Measurements from ENCODE around the gene PSMB7. TPM values are rescaled to one million over a fixed set of nuclear protein-coding genes. Genes with fewer than 3 reads are reported as not detected.

The PSMB7 gene
- total RNA-seq, 4 donors from 2014 or later, result 125 to 226 (median 176) TPM

DNA sequence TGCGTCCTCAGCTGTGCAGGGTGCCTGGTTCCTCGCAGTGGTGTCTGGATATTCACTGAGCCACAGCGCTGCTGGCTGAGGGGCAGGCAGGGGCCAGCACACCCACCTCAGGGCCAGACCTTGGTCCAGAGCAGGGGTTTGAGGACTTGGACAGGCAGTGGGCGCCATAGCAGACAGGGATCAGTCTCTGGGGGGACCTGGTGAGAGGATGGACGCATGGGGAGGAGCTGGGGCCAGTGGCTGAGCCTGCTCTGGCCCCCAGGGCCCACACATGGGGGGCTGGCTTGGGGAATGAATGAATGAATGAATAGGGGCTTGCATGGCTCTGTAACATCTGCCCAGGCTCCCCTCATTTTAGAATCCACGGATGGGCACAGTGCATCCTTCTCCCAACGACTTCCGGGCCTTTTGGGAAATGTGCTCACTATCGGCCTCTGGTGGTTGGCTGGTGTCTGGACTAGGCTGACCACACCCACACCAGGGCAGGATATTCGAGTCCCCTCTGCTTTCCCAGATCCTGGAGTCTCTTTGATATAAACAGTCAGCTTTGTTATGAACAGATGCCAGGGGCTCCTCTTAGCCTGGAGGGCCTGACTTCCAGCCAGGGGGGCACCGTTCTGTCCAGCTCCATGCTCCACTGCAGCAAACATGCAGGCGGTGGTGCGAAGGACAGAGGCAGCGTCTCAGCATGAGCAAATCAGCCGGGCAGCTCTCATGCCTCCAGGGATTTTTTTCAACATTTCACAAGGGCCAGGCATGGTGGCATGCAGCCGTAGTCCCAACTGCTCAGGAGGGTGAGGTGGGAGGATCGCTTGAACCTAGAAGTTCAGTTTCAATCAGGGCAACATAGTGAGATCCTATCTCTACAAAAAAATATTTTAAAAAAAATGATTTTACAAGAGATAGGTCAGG, 94.9 kb downstream of the PSMB7 start:
- H3K27ac ChIP-seq, result no peak overlapping the region
- no peaks in the 10 kb centered on the region for H3K27me3 ChIP-seq
- no peaks in the 10 kb centered on the region for H3K9me3 ChIP-seq
- 66% methylated on average over 17 of the region's 17 CpGs for WGBS
- peaks cover 6% of the 10 kb centered on the region for H3K4me1 ChIP-seq
- no peak for DNase-seq (ENCODE audit: low spot score in 2 of 2)
- TF ChIP-seq, protein P1, sequence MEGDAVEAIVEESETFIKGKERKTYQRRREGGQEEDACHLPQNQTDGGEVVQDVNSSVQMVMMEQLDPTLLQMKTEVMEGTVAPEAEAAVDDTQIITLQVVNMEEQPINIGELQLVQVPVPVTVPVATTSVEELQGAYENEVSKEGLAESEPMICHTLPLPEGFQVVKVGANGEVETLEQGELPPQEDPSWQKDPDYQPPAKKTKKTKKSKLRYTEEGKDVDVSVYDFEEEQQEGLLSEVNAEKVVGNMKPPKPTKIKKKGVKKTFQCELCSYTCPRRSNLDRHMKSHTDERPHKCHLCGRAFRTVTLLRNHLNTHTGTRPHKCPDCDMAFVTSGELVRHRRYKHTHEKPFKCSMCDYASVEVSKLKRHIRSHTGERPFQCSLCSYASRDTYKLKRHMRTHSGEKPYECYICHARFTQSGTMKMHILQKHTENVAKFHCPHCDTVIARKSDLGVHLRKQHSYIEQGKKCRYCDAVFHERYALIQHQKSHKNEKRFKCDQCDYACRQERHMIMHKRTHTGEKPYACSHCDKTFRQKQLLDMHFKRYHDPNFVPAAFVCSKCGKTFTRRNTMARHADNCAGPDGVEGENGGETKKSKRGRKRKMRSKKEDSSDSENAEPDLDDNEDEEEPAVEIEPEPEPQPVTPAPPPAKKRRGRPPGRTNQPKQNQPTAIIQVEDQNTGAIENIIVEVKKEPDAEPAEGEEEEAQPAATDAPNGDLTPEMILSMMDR (IDR thresholded peaks at IDR 0.05), result peak; percentile 75 to 78
- TF ChIP-seq POLR2A (IDR thresholded peaks at IDR 0.05), result no peak
- H3K4me3 ChIP-seq, result no peak overlapping the region
- H3K36me3 ChIP-seq, result peaks cover 35% of the 10 kb centered on the region

DNA sequence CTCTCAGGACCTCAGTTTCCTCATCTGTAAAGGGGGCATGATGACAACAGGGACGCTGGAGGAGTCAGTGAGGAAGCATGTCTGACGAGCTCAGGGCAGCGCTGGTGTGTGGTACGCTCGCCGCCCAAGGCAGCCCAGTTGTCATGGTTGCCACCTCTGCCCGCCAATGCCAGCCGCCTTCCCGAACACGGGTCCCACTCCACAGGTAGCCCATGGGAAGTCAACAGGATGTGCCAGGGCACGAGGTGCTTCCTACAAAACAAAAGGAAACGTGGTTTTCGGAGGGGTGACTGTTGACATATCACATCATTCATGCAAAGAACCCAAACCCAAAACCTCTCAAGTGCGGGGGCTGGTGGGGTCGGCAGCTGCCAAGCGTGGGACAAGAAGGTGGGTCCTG, 99.4 kb downstream of the PSMB7 start:
- TF ChIP-seq POLR2AphosphoS5 (IDR thresholded peaks at IDR 0.05), result no peak
- TF ChIP-seq EP300 (IDR thresholded peaks at IDR 0.05), result no peak
- TF ChIP-seq POLR2A (IDR thresholded peaks at IDR 0.05), result no peak
- TF ChIP-seq, protein P1 (IDR thresholded peaks at IDR 0.05), result no peak
- Histone ChIP-seq H3K36me3 (peaks cover 51% of the 10 kb centered on the region), H3K4me3 (no peak overlapping the region), H3K9me3 (no peaks in the 10 kb centered on the region), H3K27me3 (no peaks in the 10 kb centered on the region), H3K27ac (no peak overlapping the region), H3K4me1 (peaks cover 6% of the 10 kb centered on the region)
- WGBS, result 90% methylated on average over 8 of the region's 16 CpGs
- no peak for DNase-seq (ENCODE audit: low spot score in 2 of 2)

GRCh38 chr9:124313940-124314339, 101.3 kb downstream of the PSMB7 start:
- 96% methylated on average over 16 of the region's 18 CpGs for WGBS
- no peak overlapping the region for H3K27ac ChIP-seq
- DNase-seq (ENCODE audit: low spot score in 2 of 2), result no peak
- TF ChIP-seq POLR2AphosphoS5 (IDR thresholded peaks at IDR 0.05) (no peak), POLR2A (IDR thresholded peaks at IDR 0.05) (no peak), EP300 (IDR thresholded peaks at IDR 0.05) (no peak)
- TF ChIP-seq, protein P1 (IDR thresholded peaks at IDR 0.05), result no peak
- no peak overlapping the region for H3K4me3 ChIP-seq
- no peaks in the 10 kb centered on the region for H3K4me1 ChIP-seq
- H3K36me3 ChIP-seq, result peaks cover 64% of the 10 kb centered on the region
- no peaks in the 10 kb centered on the region for H3K27me3 ChIP-seq
- no peaks in the 10 kb centered on the region for H3K9me3 ChIP-seq

GRCh38 chr9:124312290-124313265, 102.7 kb downstream of the PSMB7 start:
- Histone ChIP-seq H3K9me3 (no peaks in the 10 kb centered on the region), H3K27me3 (no peaks in the 10 kb centered on the region), H3K4me1 (no peaks in the 10 kb centered on the region), H3K4me3 (no peak overlapping the region), H3K27ac (no peak overlapping the region), H3K36me3 (peaks cover 62% of the 10 kb centered on the region)
- no peak for TF ChIP-seq EP300 (IDR thresholded peaks at IDR 0.05)
- TF ChIP-seq POLR2AphosphoS5 (IDR thresholded peaks at IDR 0.05), result no peak
- TF ChIP-seq, protein P1 (IDR thresholded peaks at IDR 0.05), result no peak
- TF ChIP-seq POLR2A (IDR thresholded peaks at IDR 0.05), result no peak
- 84% methylated on average over 25 of the region's 27 CpGs for WGBS
- DNase-seq (ENCODE audit: low spot score in 2 of 2), result no peak
